Naive thymus-derived CD4-positive, alpha-beta T cell (primary cell): Measurements from ENCODE around the gene NBEAL2. TPM values are rescaled to one million over a fixed set of nuclear protein-coding genes. Genes with fewer than 3 reads are reported as not detected.

ENCODE experiments used
- ATAC-seq: fragments of 150-1000 bp; cut with Tn5 transposase; 2 replicates; pipeline ENCODE4 v1.10.0; 2021; ENCODE audit warnings: mild to moderate bottlenecking, moderate library complexity
- CTCF ChIA-PET: fragments of 350-600 bp; sonication (Branson Sonifier 250); formaldehyde crosslinking; loops from one replicate; lab custom pipeline; 2021; ENCODE audit warnings: antibody characterized with exemption; lab: Charles Lee
- POLR2A ChIA-PET: fragments of 350-600 bp; sonication (Branson Sonifier 250); formaldehyde crosslinking; loops from one replicate; lab custom pipeline; 2021; ENCODE audit warnings: antibody characterized with exemption, inconsistent platforms; lab: Charles Lee
- DNase-seq, 9 donors: peaks; one replicate each; pipeline versions ENCODE4 v3.0.0 to v3.0.0-alpha.2; 2020 to 2022; ENCODE audit warnings: mixed read lengths in 1 of 9
- H3K27ac ChIP-seq: one replicate; pipeline ENCODE4 v1.7.0; 2013; ENCODE audit warnings: mild to moderate bottlenecking, low read depth, low read length, moderate library complexity
- H3K27me3 ChIP-seq, 2 donors: one replicate each; pipeline ENCODE4 v1.7.0; 2013; ENCODE audit warnings: low read length in 2 of 2, mild to moderate bottlenecking in 2 of 2, moderate library complexity in 2 of 2; ENCODE audit not compliant: control insufficient read depth in 2 of 2, insufficient read depth in 2 of 2
- H3K36me3 ChIP-seq, 3 experiments: 1 replicate in 2 of 3; 2 replicates in 1 of 3; pipeline ENCODE4 v1.7.0; 2013; ENCODE audit warnings: low read length in 3 of 3, mild to moderate bottlenecking in 3 of 3, moderate library complexity in 1 of 3; ENCODE audit not compliant: insufficient read depth in 3 of 3, control insufficient read depth in 2 of 3
- H3K4me1 ChIP-seq, 2 donors: one replicate each; pipeline ENCODE4 v1.7.0; 2013; ENCODE audit warnings: low read length in 2 of 2, mild to moderate bottlenecking in 2 of 2, moderate library complexity in 1 of 2; ENCODE audit not compliant: control insufficient read depth in 2 of 2, insufficient read depth in 2 of 2
- H3K4me3 ChIP-seq: 2 replicates; pipeline ENCODE4 v1.7.0; 2013; ENCODE audit warnings: mild to moderate bottlenecking, low read length
- H3K9me3 ChIP-seq, 3 experiments: 1 replicate in 2 of 3; 2 replicates in 1 of 3; pipeline ENCODE4 v1.7.0; 2013; ENCODE audit warnings: low read length in 3 of 3; ENCODE audit not compliant: control insufficient read depth in 2 of 3
- H3K27ac Mint-ChIP-seq, 9 donors: one replicate each; pipeline ENCODE4 v1.8.0; 2020 to 2022; ENCODE audit warnings: mixed read lengths in 9 of 9, mild to moderate bottlenecking in 8 of 9, moderate library complexity in 5 of 9, inconsistent platforms in 2 of 9
- H3K27me3 Mint-ChIP-seq, 5 donors: one replicate each; pipeline ENCODE4 v1.8.0; 2021 to 2022; ENCODE audit warnings: mixed read lengths in 5 of 5, mild to moderate bottlenecking in 1 of 5
- H3K36me3 Mint-ChIP-seq, 5 donors: one replicate each; pipeline ENCODE4 v1.8.0; 2020 to 2022; ENCODE audit warnings: mixed read lengths in 5 of 5, mild to moderate bottlenecking in 3 of 5, inconsistent platforms in 1 of 5
- H3K4me1 Mint-ChIP-seq, 7 donors: one replicate each; pipeline ENCODE4 v1.8.0; 2020 to 2022; ENCODE audit warnings: mixed read lengths in 7 of 7, mild to moderate bottlenecking in 3 of 7, inconsistent platforms in 1 of 7
- H3K4me3 Mint-ChIP-seq, 10 donors: one replicate each; pipeline ENCODE4 v1.8.0; 2020 to 2022; ENCODE audit warnings: mild to moderate bottlenecking in 10 of 10, mixed read lengths in 10 of 10, moderate library complexity in 6 of 10, inconsistent platforms in 2 of 10
- H3K9me3 Mint-ChIP-seq, 11 donors: one replicate each; pipeline ENCODE4 v1.8.0; 2020 to 2022; ENCODE audit warnings: mixed read lengths in 11 of 11, mild to moderate bottlenecking in 4 of 11, inconsistent platforms in 1 of 11, moderate library complexity in 1 of 11
- intact Hi-C, 2 donors: fragments of 100-400 bp; cut with micrococcal nuclease; formaldehyde crosslinking; loops; one replicate each; pipeline ENCODE4 v1.15.1; 2023
- polyA plus RNA-seq, 2 donors: library from polyadenylated mRNA; unstranded; fragments of 300-500 nt; fragmentation: Illumina TruSeq; gene quantifications; one replicate each; pipeline ENCODE4 v1.2.3, GENCODE V29; 2021
- total RNA-seq, 6 experiments: library from RNA in 5 of 6; stranded (reverse) in 5 of 6; gene quantifications; 1 replicate in 5 of 6; 2 replicates in 1 of 6; pipeline ENCODE4 v1.2.3 and lab custom pipeline; 2021 to 2026

The NBEAL2 gene
- total and polyA plus RNA-seq, 7 experiments from 2014 or later = 1.7 to 289 (median 50.4) TPM

DNA sequence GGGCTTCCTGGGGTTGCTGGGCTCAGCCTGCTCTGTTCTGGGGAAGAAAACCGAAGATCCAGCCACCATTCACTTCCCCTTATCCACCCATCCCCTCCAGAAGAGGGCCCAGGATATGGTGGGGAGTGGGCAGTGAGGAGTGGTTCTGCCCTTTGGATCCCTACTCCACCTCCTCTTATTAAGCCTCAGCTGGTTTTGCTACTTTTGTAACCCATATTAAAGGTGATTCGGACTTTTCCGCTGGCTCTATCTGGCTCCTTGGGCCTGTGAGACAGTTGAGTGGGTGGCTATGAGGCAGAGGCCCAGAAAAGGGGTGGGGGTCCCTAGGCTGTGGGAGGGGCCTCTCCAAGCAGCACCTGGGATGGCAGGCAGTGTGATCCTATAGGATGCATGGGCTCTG is 33.8 kb downstream of the NBEAL2 start:
- Mint-ChIP-seq H3K4me1 (peaks cover 20 to 50% (median 22%) of the 10 kb centered on the region in 7 donors), H3K9me3 (peaks cover 0 to 1% (median 0%) of the 10 kb centered on the region in 11 donors), H3K27me3 (no peaks in the 10 kb centered on the region), H3K4me3 (no peak overlapping the region), H3K27ac (peak overlapping the region in 7 of 9 donors; percentile 31 to 80 (median 57)), H3K36me3 (peaks cover 0 to 21% (median 7%) of the 10 kb centered on the region in 5 donors)
- peaks cover 7 to 18% of the 10 kb centered on the region in 2 donors for H3K4me1 ChIP-seq
- H3K27ac ChIP-seq = no peak overlapping the region
- intact Hi-C loops = no loop called here
- CTCF ChIA-PET = no interaction called here
- POLR2A ChIA-PET = no interaction called here
- H3K4me3 ChIP-seq = no peak overlapping the region
- ATAC-seq (no peak), DNase-seq (no peak)
- no peaks in the 10 kb centered on the region for H3K27me3 ChIP-seq
- H3K9me3 ChIP-seq = no peaks in the 10 kb centered on the region
- H3K36me3 ChIP-seq = peaks cover 3 to 30% (median 5%) of the 10 kb centered on the region in 3 experiments

GRCh38 chr3:47014036-47014435 is 34.6 kb downstream of the NBEAL2 start:
- intact Hi-C loops = no loop called here
- H3K4me1 ChIP-seq = peaks cover 7 to 18% of the 10 kb centered on the region in 2 donors
- ATAC-seq (no peak), DNase-seq (no peak)
- CTCF ChIA-PET = no interaction called here
- no peaks in the 10 kb centered on the region for H3K27me3 ChIP-seq
- no peak overlapping the region for H3K4me3 Mint-ChIP-seq
- H3K36me3 ChIP-seq = peaks cover 3 to 35% (median 6%) of the 10 kb centered on the region in 3 experiments
- H3K4me3 ChIP-seq = no peak overlapping the region
- H3K27ac ChIP-seq = no peak overlapping the region
- peaks cover 28 to 53% (median 29%) of the 10 kb centered on the region in 7 donors for H3K4me1 Mint-ChIP-seq
- peaks cover 0 to 1% (median 0%) of the 10 kb centered on the region in 11 donors for H3K9me3 Mint-ChIP-seq
- peaks cover 0 to 25% (median 7%) of the 10 kb centered on the region in 5 donors for H3K36me3 Mint-ChIP-seq
- no peaks in the 10 kb centered on the region for H3K27me3 Mint-ChIP-seq
- no peaks in the 10 kb centered on the region for H3K9me3 ChIP-seq
- POLR2A ChIA-PET = interaction anchor here (0.8 kb wide), 1 partner anchor 23 kb away, joined by 3 read pairs; no protein-coding TSS in a partner anchor
- H3K27ac Mint-ChIP-seq = peak overlapping the region in 8 of 9 donors; percentile 25 to 80 (median 62)

GRCh38 chr3:47015151-47015550 is 35.7 kb downstream of the NBEAL2 start:
- H3K36me3 Mint-ChIP-seq = peaks cover 0 to 35% (median 11%) of the 10 kb centered on the region in 5 donors
- Histone ChIP-seq H3K4me3 (no peak overlapping the region), H3K27me3 (no peaks in the 10 kb centered on the region), H3K9me3 (no peaks in the 10 kb centered on the region), H3K4me1 (peaks cover 7 to 18% of the 10 kb centered on the region in 2 donors), H3K27ac (no peak overlapping the region), H3K36me3 (peaks cover 3 to 44% (median 14%) of the 10 kb centered on the region in 3 experiments)
- no peak overlapping the region for H3K4me3 Mint-ChIP-seq
- H3K27ac Mint-ChIP-seq = peak overlapping the region in 7 of 9 donors; percentile 6 to 82 (median 56)
- POLR2A ChIA-PET = no interaction called here
- H3K4me1 Mint-ChIP-seq = peaks cover 28 to 64% (median 33%) of the 10 kb centered on the region in 7 donors
- no peak for DNase-seq
- CTCF ChIA-PET = no interaction called here
- ATAC-seq = no peak
- intact Hi-C loops = loop anchor here in 1 of 2 donors (5.0 kb wide), 1 partner anchor 307 kb away; no protein-coding TSS in a partner anchor
- peaks cover 0 to 1% (median 0%) of the 10 kb centered on the region in 11 donors for H3K9me3 Mint-ChIP-seq
- H3K27me3 Mint-ChIP-seq = no peaks in the 10 kb centered on the region

DNA sequence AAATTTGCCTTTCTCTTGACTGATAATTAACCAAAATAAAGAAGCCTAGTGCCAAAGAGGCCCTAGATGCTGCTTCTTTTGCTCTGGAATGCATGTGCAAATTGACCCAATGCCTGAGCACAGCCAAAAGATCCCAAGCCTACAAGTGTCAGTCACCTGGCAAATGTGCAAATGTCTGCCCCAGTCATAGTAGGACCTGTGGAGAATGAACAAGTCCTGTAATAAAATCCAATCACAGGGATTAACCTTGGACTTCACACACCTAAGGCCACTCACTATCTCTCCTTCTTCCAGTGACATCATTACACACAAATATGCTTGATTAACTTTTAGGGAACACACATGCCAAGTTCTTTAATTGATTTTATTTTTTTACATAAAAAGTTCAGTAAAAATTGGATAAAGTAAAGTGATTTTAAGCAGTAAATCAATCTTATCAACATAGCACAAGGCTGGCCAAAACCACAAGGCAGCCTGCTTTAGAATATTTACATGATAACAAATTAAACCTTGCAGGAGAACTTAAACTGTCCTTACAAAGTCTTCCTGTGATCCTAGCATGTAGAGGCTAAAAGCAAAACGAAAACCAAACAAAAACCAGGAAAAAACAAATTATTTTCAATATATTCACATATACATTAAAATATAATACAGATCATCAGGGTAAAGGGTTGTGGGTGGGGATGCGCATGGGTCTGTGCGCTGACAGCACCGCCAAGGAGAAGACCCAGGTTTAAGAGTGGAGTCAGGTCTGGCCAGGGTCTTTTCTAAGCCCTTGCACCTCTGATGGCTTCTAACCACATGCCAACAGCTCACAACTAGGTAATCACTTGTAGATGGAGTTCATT is 36.8 kb downstream of the NBEAL2 start:
- Mint-ChIP-seq H3K9me3 (peaks cover 0 to 1% (median 0%) of the 10 kb centered on the region in 11 donors), H3K36me3 (peaks cover 0 to 35% (median 11%) of the 10 kb centered on the region in 5 donors), H3K27ac (peak overlapping the region; percentile 39 to 93 (median 79)), H3K4me3 (peak overlapping the region in 1 of 10 donors; percentile 56), H3K27me3 (no peaks in the 10 kb centered on the region), H3K4me1 (peaks cover 25 to 66% (median 38%) of the 10 kb centered on the region in 7 donors)
- intact Hi-C loops = loop anchor here in 1 of 2 donors (5.0 kb wide), 1 partner anchor 306 kb away; no protein-coding TSS in a partner anchor
- Histone ChIP-seq H3K36me3 (peaks cover 3 to 47% (median 14%) of the 10 kb centered on the region in 3 experiments), H3K4me3 (no peak overlapping the region), H3K9me3 (no peaks in the 10 kb centered on the region), H3K27me3 (no peaks in the 10 kb centered on the region), H3K27ac (peak overlapping the region; percentile 17), H3K4me1 (peaks cover 7 to 18% of the 10 kb centered on the region in 2 donors)
- CTCF ChIA-PET = no interaction called here
- DNase-seq (no peak), ATAC-seq (no peak)
- POLR2A ChIA-PET = no interaction called here

GRCh38 chr3:47016934-47017435 is 37.5 kb downstream of the NBEAL2 start:
- CTCF ChIA-PET = no interaction called here
- H3K27ac Mint-ChIP-seq = peak overlapping the region; percentile 53 to 93 (median 79)
- DNase-seq = peak in 1 of 9 donors; percentile 50

DNA sequence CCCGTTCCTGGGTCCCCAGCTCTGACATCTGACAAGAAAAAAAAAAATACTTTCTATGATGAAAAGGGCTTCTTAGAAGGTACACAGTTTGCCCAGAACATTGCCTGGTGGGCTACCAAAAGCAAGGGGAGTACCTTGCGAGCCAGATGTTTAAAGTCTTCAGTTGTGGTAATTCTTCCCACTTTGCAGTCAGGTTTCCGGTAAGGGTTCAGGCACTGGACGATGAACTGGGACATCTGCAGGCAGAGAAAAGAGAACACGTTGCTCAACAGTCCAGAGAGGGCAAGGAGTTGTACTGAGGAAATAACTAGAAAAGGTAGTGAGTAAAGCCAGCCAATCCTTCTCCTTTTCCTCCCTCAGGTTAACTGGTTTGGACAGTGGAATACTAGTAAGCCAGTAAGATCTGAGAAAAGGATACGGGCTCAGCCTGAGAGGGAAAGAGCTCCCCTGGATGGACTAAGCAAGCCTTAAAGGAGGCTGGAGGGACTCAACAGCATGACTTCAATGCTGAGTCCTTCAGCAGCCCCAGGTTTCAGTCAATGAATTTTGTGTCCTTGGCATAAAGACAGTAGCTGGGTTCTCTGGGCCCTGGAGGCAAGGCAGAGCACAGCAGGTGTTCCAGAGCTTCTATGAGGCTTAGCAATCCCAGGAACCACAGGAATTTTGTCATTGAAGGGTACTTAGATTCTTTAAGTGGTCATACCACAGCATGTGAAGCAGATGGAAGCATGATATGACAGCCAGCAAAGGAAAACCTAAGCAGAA is 38.2 kb downstream of the NBEAL2 start:
- intact Hi-C loops = loop anchor here in 1 of 2 donors (5.0 kb wide), 1 partner anchor 305 kb away; no protein-coding TSS in a partner anchor

More at GRCh38 chr3:47016934-47017435, 37.5 kb downstream of the NBEAL2 start:
- POLR2A ChIA-PET = no interaction called here
- H3K4me3 ChIP-seq = no peak overlapping the region
- intact Hi-C loops = loop anchor here in 1 of 2 donors (5.0 kb wide), 1 partner anchor 305 kb away; no protein-coding TSS in a partner anchor
- H3K27ac ChIP-seq = peak overlapping the region; percentile 17
- H3K9me3 Mint-ChIP-seq = no peaks in the 10 kb centered on the region
- ATAC-seq = peak; percentile 79
- H3K4me1 Mint-ChIP-seq = peaks cover 25 to 61% (median 34%) of the 10 kb centered on the region in 7 donors
- H3K4me1 ChIP-seq = peaks cover 7 to 18% of the 10 kb centered on the region in 2 donors
- no peaks in the 10 kb centered on the region for H3K27me3 ChIP-seq
- no peaks in the 10 kb centered on the region for H3K27me3 Mint-ChIP-seq
- H3K9me3 ChIP-seq = no peaks in the 10 kb centered on the region
- H3K36me3 ChIP-seq = peaks cover 3 to 47% (median 14%) of the 10 kb centered on the region in 3 experiments
- peaks cover 0 to 35% (median 11%) of the 10 kb centered on the region in 5 donors for H3K36me3 Mint-ChIP-seq
- H3K4me3 Mint-ChIP-seq = peak overlapping the region in 1 of 10 donors; percentile 56

More for the DNA sequence above, 38.2 kb downstream of the NBEAL2 start:
- Mint-ChIP-seq H3K4me1 (peaks cover 25 to 61% (median 33%) of the 10 kb centered on the region in 7 donors), H3K27me3 (no peaks in the 10 kb centered on the region), H3K9me3 (no peaks in the 10 kb centered on the region), H3K36me3 (peaks cover 0 to 35% (median 11%) of the 10 kb centered on the region in 5 donors), H3K27ac (peak overlapping the region; percentile 53 to 93 (median 79)), H3K4me3 (no peak overlapping the region)
- peak overlapping the region; percentile 18 for H3K27ac ChIP-seq
- ChIA-PET CTCF (no interaction called here), POLR2A (no interaction called here)
- no peaks in the 10 kb centered on the region for H3K27me3 ChIP-seq
- no peak overlapping the region for H3K4me3 ChIP-seq
- DNase-seq (no peak), ATAC-seq (no peak)
- H3K36me3 ChIP-seq = peaks cover 3 to 47% (median 14%) of the 10 kb centered on the region in 3 experiments
- H3K9me3 ChIP-seq = no peaks in the 10 kb centered on the region
- H3K4me1 ChIP-seq = peaks cover 7 to 18% of the 10 kb centered on the region in 2 donors
